ENCODE measurements around the gene MARCHF3. TPM values are rescaled to one million over a fixed set of nuclear protein-coding genes. Genes with fewer than 3 reads are reported as not detected.

MARCHF3 gene
- total RNA-seq, 4 donors from 2014 or later: 10.7 to 22.9 (median 20.1) TPM

- H3K4me1 ChIP-seq: no peaks in the 10 kb centered on the region
- no peaks in the 10 kb centered on the region for H3K36me3 ChIP-seq
- DNase-seq: no peak
- no peaks in the 10 kb centered on the region for H3K9me3 ChIP-seq
- H3K4me3 ChIP-seq: no peak overlapping the region
- H3K27ac ChIP-seq: no peak overlapping the region
- no peaks in the 10 kb centered on the region for H3K27me3 ChIP-seq
- no peak for TF ChIP-seq POLR2A (IDR thresholded peaks at IDR 0.05)
- TF ChIP-seq, protein P1, sequence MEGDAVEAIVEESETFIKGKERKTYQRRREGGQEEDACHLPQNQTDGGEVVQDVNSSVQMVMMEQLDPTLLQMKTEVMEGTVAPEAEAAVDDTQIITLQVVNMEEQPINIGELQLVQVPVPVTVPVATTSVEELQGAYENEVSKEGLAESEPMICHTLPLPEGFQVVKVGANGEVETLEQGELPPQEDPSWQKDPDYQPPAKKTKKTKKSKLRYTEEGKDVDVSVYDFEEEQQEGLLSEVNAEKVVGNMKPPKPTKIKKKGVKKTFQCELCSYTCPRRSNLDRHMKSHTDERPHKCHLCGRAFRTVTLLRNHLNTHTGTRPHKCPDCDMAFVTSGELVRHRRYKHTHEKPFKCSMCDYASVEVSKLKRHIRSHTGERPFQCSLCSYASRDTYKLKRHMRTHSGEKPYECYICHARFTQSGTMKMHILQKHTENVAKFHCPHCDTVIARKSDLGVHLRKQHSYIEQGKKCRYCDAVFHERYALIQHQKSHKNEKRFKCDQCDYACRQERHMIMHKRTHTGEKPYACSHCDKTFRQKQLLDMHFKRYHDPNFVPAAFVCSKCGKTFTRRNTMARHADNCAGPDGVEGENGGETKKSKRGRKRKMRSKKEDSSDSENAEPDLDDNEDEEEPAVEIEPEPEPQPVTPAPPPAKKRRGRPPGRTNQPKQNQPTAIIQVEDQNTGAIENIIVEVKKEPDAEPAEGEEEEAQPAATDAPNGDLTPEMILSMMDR (IDR thresholded peaks at IDR 0.05): no peak
Observed at GRCh38 chr5:126941403-126941802, 89.0 kb downstream of the MARCHF3 start.

DNA sequence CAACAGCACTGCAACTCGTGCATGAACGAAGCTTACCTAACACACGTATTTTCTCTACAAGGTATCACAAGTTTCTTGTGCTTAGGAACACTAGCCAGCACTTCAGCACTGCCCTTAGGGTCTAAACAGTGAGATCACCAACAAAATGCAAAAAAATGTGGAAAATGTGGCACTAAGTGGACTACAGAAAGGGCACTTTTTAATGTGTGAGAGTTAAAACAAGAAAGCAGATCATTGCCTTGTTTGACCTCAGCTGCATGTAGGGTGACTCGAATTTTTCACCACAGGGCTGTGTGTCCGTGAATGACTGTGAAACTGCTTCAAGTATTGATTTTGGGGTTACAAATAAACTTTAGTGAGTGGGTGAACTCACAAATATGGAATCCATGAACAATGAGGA, 90.5 kb downstream of the MARCHF3 start:
- H3K4me3 ChIP-seq: no peak overlapping the region
- DNase-seq: no peak
- no peak overlapping the region for H3K27ac ChIP-seq
- H3K4me1 ChIP-seq: no peaks in the 10 kb centered on the region
- H3K36me3 ChIP-seq: no peaks in the 10 kb centered on the region
- H3K9me3 ChIP-seq: no peaks in the 10 kb centered on the region
- H3K27me3 ChIP-seq: no peaks in the 10 kb centered on the region
- TF ChIP-seq, protein P1 (IDR thresholded peaks at IDR 0.05): no peak
- TF ChIP-seq POLR2A (IDR thresholded peaks at IDR 0.05): no peak

DNA sequence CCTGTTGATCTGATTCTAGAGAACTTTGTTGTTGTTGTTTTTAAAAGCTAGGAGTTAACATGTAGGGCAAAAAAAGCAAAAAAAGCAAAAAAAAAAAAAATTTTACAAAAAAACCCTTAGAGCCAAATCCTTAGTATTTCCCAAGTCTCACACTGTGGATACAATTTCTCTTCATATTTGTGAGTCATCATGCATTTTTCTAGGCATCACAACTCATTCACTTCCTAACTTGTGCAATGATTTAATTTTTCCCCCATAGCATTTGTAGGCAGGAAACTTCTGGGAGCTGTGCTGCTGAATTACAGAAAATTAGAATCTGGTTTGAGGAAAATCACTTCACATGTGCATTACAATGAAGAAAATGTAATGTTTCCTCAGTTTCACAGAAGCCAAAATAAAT, 91.9 kb downstream of the MARCHF3 start:
- no peak overlapping the region for H3K27ac ChIP-seq

GRCh38 chr5:126937771-126938170, 92.6 kb downstream of the MARCHF3 start:
- TF ChIP-seq, protein P1 (IDR thresholded peaks at IDR 0.05): no peak
- TF ChIP-seq POLR2A (IDR thresholded peaks at IDR 0.05): no peak
- no peaks in the 10 kb centered on the region for H3K36me3 ChIP-seq
- no peaks in the 10 kb centered on the region for H3K27me3 ChIP-seq
- no peaks in the 10 kb centered on the region for H3K4me1 ChIP-seq
- no peak overlapping the region for H3K4me3 ChIP-seq
- H3K27ac ChIP-seq: no peak overlapping the region
- no peak for DNase-seq
- H3K9me3 ChIP-seq: no peaks in the 10 kb centered on the region

More for the DNA sequence above, 91.9 kb downstream of the MARCHF3 start:
- TF ChIP-seq, protein P1 (IDR thresholded peaks at IDR 0.05): no peak
- no peak for TF ChIP-seq POLR2A (IDR thresholded peaks at IDR 0.05)
- Histone ChIP-seq H3K9me3 (no peaks in the 10 kb centered on the region), H3K36me3 (no peaks in the 10 kb centered on the region), H3K4me3 (no peak overlapping the region), H3K4me1 (no peaks in the 10 kb centered on the region), H3K27me3 (no peaks in the 10 kb centered on the region)
- DNase-seq: no peak

DNA sequence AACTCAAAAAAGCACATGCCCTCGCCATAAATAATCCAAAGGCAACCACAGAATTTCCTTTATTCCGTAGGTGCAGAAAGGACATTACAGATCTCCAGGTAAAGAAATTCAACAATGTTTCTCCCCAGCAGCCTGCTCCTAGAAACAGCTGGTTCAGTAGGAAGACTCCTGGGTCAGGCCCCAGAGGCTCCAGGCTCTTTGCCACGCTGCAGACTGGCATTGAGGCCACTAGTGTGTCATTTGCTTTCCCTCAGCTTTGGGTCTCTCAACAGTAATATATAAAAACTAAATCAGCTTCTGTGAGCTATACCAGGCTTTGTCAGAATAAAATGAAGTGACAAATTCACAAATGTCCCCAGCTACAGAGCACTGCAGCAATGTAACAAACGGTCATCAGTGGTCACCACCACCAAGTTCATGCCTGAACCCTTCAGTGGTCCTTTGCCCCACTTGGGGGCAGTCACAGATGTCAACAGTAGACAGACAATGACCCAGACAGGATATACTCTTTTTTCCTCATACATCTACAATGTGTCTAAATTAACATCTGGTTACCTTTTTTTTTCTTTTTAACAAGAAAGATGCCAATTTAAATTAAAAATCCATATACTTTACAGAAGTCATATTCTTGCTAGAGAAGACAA, 93.5 kb downstream of the MARCHF3 start:
- no peaks in the 10 kb centered on the region for H3K9me3 ChIP-seq
- no peak for DNase-seq
- H3K27me3 ChIP-seq: no peaks in the 10 kb centered on the region
- no peak overlapping the region for H3K27ac ChIP-seq
- no peaks in the 10 kb centered on the region for H3K36me3 ChIP-seq
- TF ChIP-seq, protein P1 (IDR thresholded peaks at IDR 0.05): no peak
- TF ChIP-seq POLR2A (IDR thresholded peaks at IDR 0.05): no peak
- no peaks in the 10 kb centered on the region for H3K4me1 ChIP-seq
- H3K4me3 ChIP-seq: no peak overlapping the region
